HAP-1 (cell line): Measurements from ENCODE around the gene ADAM22.
"Not testable (repeated sequence)": the region's sequence is repeated elsewhere in the genome, so short reads cannot be mapped to it uniquely, and the experiment has no call there.

Source experiments
- DNase-seq, 2 experiments: peaks; one replicate each; pipeline ENCODE4 v3.0.0-alpha.2; 2016 to 2020; ENCODE audit warnings: low spot score in 2 of 2
- H3K27me3 ChIP-seq: fragments of 250-450 bp; sonication (Bioruptor Pico); 2 replicates; pipeline ENCODE4 v1.5.1; 2020; ENCODE audit warnings: low read depth, mild to moderate bottlenecking, moderate library complexity
- H3K36me3 ChIP-seq: fragments of 250-450 bp; sonication (Bioruptor Pico); replicated peaks from 2 replicates; pipeline ENCODE4 v1.5.1; 2020; ENCODE audit warnings: mild to moderate bottlenecking
- H3K4me1 ChIP-seq: fragments of 250-450 bp; sonication (Bioruptor Pico); 2 replicates; pipeline ENCODE4 v1.5.1; 2020; ENCODE audit warnings: mild to moderate bottlenecking
- H3K4me3 ChIP-seq: fragments of 250-450 bp; sonication (Bioruptor Pico); 2 replicates; pipeline ENCODE4 v1.5.1; 2020; ENCODE audit warnings: mild to moderate bottlenecking, moderate library complexity
- H3K9me3 ChIP-seq: fragments of 250-450 bp; sonication (Bioruptor Pico); 2 replicates; pipeline ENCODE4 v1.5.1; 2020; ENCODE audit warnings: mild to moderate bottlenecking, moderate library complexity
- in situ Hi-C: fragments of 300-500 bp; cut with MboI; formaldehyde crosslinking; loops from 3 replicates; pipeline ENCODE4 v1.14.3; 2020; ENCODE audit warnings: low sequenced_read_pairs, inconsistent platforms, mixed read lengths

The ADAM22 gene, protein sequence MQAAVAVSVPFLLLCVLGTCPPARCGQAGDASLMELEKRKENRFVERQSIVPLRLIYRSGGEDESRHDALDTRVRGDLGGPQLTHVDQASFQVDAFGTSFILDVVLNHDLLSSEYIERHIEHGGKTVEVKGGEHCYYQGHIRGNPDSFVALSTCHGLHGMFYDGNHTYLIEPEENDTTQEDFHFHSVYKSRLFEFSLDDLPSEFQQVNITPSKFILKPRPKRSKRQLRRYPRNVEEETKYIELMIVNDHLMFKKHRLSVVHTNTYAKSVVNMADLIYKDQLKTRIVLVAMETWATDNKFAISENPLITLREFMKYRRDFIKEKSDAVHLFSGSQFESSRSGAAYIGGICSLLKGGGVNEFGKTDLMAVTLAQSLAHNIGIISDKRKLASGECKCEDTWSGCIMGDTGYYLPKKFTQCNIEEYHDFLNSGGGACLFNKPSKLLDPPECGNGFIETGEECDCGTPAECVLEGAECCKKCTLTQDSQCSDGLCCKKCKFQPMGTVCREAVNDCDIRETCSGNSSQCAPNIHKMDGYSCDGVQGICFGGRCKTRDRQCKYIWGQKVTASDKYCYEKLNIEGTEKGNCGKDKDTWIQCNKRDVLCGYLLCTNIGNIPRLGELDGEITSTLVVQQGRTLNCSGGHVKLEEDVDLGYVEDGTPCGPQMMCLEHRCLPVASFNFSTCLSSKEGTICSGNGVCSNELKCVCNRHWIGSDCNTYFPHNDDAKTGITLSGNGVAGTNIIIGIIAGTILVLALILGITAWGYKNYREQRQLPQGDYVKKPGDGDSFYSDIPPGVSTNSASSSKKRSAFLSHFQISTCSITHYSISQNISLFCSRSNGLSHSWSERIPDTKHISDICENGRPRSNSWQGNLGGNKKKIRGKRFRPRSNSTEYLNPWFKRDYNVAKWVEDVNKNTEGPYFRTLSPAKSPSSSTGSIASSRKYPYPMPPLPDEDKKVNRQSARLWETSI

GRCh38 chr7:87933953-87934698, at the start of gene ADAM22:
ADAM22 (plus strand) TSS chr7:87934251; CDS start chr7:87934466, 215 bp downstream.
- DNase-seq: peak; percentile 91 to 96
- Histone ChIP-seq H3K9me3 (no peaks in the 10 kb centered on the region), H3K27me3 (0 out of 2 replicates have a peak, but pooled peaks cover 3% of the 10 kb centered on the region), H3K4me1 (peaks cover 11% of the 10 kb centered on the region), H3K36me3 (no peaks in the 10 kb centered on the region), H3K4me3 (peak within 1 kb of the TSS; percentile 63)
- in situ Hi-C loops: no loop called here

- no peaks in the 10 kb centered on the region for H3K27me3 ChIP-seq
- H3K36me3 ChIP-seq: peaks cover 75% of the 10 kb centered on the region
- in situ Hi-C loops: loop anchor here (25.0 kb wide), 1 partner anchor 373 kb away; no protein-coding TSS in a partner anchor
- H3K4me1 ChIP-seq: no peaks in the 10 kb centered on the region
- no peaks in the 10 kb centered on the region for H3K9me3 ChIP-seq
- no peak overlapping the region for H3K4me3 ChIP-seq
- no peak for DNase-seq
Measured at GRCh38 chr7:87885018-87885417, 49.0 kb upstream of the ADAM22 start.

DNA sequence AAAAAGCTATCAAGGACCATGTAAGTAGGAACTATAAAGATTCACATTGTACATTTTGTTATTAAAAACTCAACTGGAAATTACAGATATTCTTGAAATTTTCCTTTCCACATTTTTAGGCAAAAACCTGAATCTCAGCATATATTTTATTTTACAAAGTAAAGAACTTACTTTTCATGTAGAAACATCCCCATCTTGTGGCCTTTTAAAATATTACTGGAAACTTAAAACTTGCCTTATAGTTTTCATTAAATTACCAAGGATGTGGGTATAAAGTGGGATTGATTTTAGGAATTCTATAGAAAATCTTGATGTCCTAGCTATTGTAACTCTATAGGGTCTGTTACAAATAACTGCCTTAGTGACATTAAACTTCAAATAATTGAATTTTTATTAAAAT, 47.2 kb upstream of the ADAM22 start:
- Histone ChIP-seq H3K9me3 (no peaks in the 10 kb centered on the region), H3K4me3 (no peak overlapping the region), H3K27me3 (no peaks in the 10 kb centered on the region), H3K36me3 (peaks cover 69% of the 10 kb centered on the region), H3K4me1 (0 out of 2 replicates have a peak, but pooled peaks cover 4% of the 10 kb centered on the region)
- DNase-seq: no peak
- in situ Hi-C loops: loop anchor here (25.0 kb wide), 1 partner anchor 375 kb away; no protein-coding TSS in a partner anchor

GRCh38 chr7:87895363-87895762, 38.7 kb upstream of the ADAM22 start:
- no peaks in the 10 kb centered on the region for H3K27me3 ChIP-seq
- in situ Hi-C loops: loop anchor here (25.0 kb wide), 1 partner anchor 383 kb away; no protein-coding TSS in a partner anchor
- no peak overlapping the region for H3K4me3 ChIP-seq
- H3K4me1 ChIP-seq: 0 out of 2 replicates have a peak, but pooled peaks cover 2% of the 10 kb centered on the region
- H3K36me3 ChIP-seq: peaks cover 80% of the 10 kb centered on the region
- H3K9me3 ChIP-seq: no peaks in the 10 kb centered on the region
- no peak for DNase-seq

GRCh38 chr7:87899255-87899654, 34.8 kb upstream of the ADAM22 start:
- Histone ChIP-seq H3K9me3 (no peaks in the 10 kb centered on the region), H3K27me3 (no peaks in the 10 kb centered on the region), H3K4me3 (no peak overlapping the region), H3K36me3 (peaks cover 82% of the 10 kb centered on the region), H3K4me1 (no peaks in the 10 kb centered on the region)
- DNase-seq: no peak
- in situ Hi-C loops: loop anchor here (25.0 kb wide), 1 partner anchor 387 kb away; no protein-coding TSS in a partner anchor

DNA sequence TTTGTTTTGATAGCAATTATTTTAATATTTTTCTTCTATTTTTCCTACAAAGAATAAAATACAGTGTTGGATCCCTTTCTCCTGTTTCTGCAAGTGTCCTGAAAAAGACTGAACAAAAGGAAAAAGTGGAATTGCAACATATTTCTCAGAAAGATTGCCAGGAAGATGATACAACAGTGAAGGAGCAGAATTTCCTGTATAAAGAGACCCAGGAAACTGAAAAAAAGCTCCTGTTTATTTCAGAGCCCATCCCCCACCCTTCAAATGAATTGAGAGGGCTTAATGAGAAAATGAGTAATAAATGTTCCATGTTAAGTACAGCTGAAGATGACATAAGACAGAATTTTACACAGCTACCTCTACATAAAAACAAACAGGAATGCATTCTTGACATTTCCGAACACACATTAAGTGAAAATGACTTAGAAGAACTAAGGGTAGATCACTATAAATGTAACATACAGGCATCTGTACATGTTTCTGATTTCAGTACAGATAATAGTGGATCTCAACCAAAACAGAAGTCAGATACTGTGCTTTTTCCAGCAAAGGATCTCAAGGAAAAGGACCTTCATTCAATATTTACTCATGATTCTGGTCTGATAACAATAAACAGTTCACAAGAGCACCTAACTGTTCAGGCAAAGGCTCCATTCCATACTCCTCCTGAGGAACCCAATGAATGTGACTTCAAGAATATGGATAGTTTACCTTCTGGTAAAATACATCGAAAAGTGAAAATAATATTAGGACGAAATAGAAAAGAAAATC, 26.7 kb upstream of the ADAM22 start:
- H3K4me1 ChIP-seq, H3K4me3 ChIP-seq, H3K9me3 ChIP-seq, H3K27me3 ChIP-seq, DNase-seq, in situ Hi-C loops: not testable (repeated sequence)
- H3K36me3 ChIP-seq: peaks cover 54% of the 10 kb centered on the region

- H3K27me3 ChIP-seq, H3K4me1 ChIP-seq, in situ Hi-C loops, H3K4me3 ChIP-seq, DNase-seq, H3K9me3 ChIP-seq: not testable (repeated sequence)
- peaks cover 43% of the 10 kb centered on the region for H3K36me3 ChIP-seq
Measured at GRCh38 chr7:87908814-87909213, 25.2 kb upstream of the ADAM22 start.

GRCh38 chr7:87912121-87912520, 21.9 kb upstream of the ADAM22 start:
- Histone ChIP-seq H3K4me1 (peaks cover 13% of the 10 kb centered on the region), H3K36me3 (peaks cover 12% of the 10 kb centered on the region), H3K4me3 (no peak overlapping the region), H3K9me3 (no peaks in the 10 kb centered on the region), H3K27me3 (no peaks in the 10 kb centered on the region)
- DNase-seq: no peak
- in situ Hi-C loops: no loop called here

GRCh38 chr7:87918740-87919139, 15.3 kb upstream of the ADAM22 start:
- H3K9me3 ChIP-seq: no peaks in the 10 kb centered on the region
- H3K4me1 ChIP-seq: peaks cover 13% of the 10 kb centered on the region
- no peaks in the 10 kb centered on the region for H3K36me3 ChIP-seq
- no peak overlapping the region for H3K4me3 ChIP-seq
- H3K27me3 ChIP-seq: no peaks in the 10 kb centered on the region
- in situ Hi-C loops: no loop called here
- DNase-seq: no peak

DNA sequence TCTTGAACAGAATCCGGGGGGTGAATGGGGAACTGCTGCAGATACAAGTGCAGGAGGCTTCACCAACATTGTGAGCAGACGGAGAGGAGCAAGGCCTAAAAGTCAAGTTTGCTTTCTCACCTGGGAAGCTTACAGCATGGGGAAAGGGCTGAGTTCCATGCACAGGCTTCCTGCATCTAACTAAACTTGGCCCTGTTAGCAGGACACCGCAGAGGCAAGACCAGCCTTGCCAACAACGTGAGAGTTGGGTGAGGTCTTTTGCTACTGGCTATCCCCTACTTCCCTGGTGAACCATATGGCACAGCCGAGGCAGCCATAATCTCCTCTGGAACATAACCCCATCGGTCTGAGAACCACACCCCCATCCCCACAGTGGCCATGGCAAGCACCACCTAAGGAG, 14.2 kb upstream of the ADAM22 start:
- H3K27me3 ChIP-seq: no peaks in the 10 kb centered on the region
- in situ Hi-C loops: no loop called here
- peaks cover 13% of the 10 kb centered on the region for H3K4me1 ChIP-seq
- H3K36me3 ChIP-seq: no peaks in the 10 kb centered on the region
- no peak for DNase-seq
- H3K9me3 ChIP-seq: no peaks in the 10 kb centered on the region
- no peak overlapping the region for H3K4me3 ChIP-seq

DNA sequence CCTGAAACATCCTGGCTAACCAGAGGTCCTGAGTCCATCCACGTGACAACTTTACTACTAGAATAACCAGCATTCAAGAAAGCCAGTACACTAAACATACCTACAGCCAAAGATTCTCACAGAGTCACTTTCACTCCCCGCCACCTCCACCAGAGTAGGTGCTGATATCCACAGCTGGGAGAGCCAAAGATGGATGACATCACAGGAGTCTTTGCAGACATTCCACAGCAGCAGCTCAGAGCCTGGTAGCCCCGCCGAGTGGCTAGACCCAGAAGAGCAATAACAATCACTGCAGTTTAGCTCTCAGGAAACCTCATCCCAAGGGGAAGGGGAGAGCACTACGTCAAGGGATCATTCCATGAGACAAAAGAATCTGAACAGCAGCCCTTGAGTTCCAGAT, 13.5 kb upstream of the ADAM22 start:
- in situ Hi-C loops: no loop called here
- Histone ChIP-seq H3K36me3 (no peaks in the 10 kb centered on the region), H3K9me3 (no peaks in the 10 kb centered on the region), H3K4me3 (no peak overlapping the region), H3K27me3 (no peaks in the 10 kb centered on the region), H3K4me1 (peaks cover 13% of the 10 kb centered on the region)
- no peak for DNase-seq

- DNase-seq, H3K9me3 ChIP-seq, H3K27me3 ChIP-seq, H3K4me3 ChIP-seq, H3K4me1 ChIP-seq, H3K36me3 ChIP-seq, in situ Hi-C loops: not testable (repeated sequence)
Measured at GRCh38 chr7:87922759-87923395, 11.2 kb upstream of the ADAM22 start.
